ENCODE measurements around the gene CALML3. TPM values are rescaled to one million over a fixed set of nuclear protein-coding genes. Genes with fewer than 3 reads are reported as not detected.

Gene CALML3
- total and polyA plus RNA-seq, 2 donors (not counting 1 experiment from before 2014, with no cell fraction given), result not detected

DNA sequence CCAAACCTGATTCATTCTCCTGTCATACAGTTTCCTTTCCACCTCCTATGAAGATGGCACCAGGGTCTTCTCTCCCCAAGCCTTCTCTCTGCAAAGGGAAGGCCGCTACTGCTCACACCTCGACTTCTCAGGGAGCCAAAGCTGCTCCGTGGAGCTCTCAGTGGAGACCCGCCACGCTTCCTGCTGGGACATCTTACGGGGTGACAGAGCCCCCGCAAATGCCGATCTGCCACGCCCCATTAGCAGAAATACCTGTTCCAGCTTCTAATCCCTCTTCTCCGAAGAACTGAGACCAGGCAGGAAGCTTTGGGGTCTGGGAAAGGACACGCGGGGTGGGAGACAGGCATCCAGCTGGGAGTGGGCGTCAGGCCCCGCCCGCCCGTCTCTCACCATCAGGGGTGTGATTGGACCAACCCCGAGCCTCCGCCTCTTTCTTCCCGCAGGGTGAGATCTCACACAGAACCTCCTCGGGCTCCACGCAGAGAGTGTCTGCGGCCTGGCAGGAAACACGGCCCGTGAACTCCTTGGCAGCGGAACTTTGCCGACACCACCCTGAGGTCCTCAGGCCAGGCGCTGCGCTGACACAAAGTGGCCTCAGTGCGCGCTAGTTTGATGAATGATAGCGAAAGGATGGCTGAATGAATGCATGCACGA, 13.4 kb upstream of the CALML3 start:
- H3K4me1 ChIP-seq (ENCODE audit: control insufficient read depth, extremely low read depth, insufficient read depth, low read length), result no peaks in the 10 kb centered on the region
- H3K9ac ChIP-seq (ENCODE audit: insufficient read depth, low read length), result no peak overlapping the region
- peaks cover 10% of the 10 kb centered on the region for H3K27me3 ChIP-seq (ENCODE audit: control insufficient read depth, insufficient read depth, low read length)
- H3K4me3 ChIP-seq (replicated peaks in 1 of 4; ENCODE audit: control extremely low read depth in 1 of 4, insufficient read depth in 1 of 4, low read depth in 3 of 4, low read length in 4 of 4), result no peak overlapping the region
- H2AFZ ChIP-seq (ENCODE audit: low read length), result no peak overlapping the region
- no peaks in the 10 kb centered on the region for H3K36me3 ChIP-seq (ENCODE audit: control insufficient read depth, insufficient read depth, low read length)
- H3K9me3 ChIP-seq (ENCODE audit: control insufficient read depth, insufficient read depth, low read depth, low read length), result no peaks in the 10 kb centered on the region
- TF ChIP-seq CTCF (conservative IDR thresholded peaks at IDR 0.05 in 1 of 2, IDR thresholded peaks at IDR 0.05 in 1 of 2; ENCODE audit: low read depth in 1 of 2, low read length in 2 of 2) (no peak), EZH2 (IDR thresholded peaks at IDR 0.05; ENCODE audit: low read length, missing control alignments) (no peak)
- H3K79me2 ChIP-seq (ENCODE audit: control insufficient read depth, insufficient read depth, low read length), result no peaks in the 10 kb centered on the region
- no peak overlapping the region for H3K4me2 ChIP-seq (ENCODE audit: extremely low read depth, insufficient read depth, low read length)
- DNase-seq (ENCODE audit: low read depth in 2 of 2), result no peak
- no peaks in the 10 kb centered on the region for H4K20me1 ChIP-seq (ENCODE audit: control insufficient read depth, extremely low read depth, insufficient read depth, low read length)
- no peak overlapping the region for H3K27ac ChIP-seq (ENCODE audit: insufficient read depth, low read length)

DNA sequence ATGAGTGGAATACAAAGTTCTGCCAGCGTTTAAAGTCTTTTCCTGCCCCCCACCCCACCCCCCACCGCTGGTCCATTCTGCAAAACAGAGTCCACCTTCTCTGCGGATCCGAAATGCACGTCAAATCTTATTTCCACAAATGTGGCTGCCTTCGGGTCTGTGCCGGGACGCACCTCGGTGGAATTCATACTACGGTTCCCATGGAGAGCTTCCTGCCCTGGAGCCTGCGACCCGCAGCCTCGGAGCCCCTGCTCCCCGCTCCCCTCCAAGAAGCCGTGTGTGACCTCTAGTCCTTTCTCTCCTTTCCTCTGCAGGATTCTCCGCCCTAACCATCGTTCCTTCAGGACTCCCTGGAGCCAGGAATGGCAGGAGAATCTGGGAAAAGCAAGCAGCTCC, 12.9 kb upstream of the CALML3 start:
- peaks cover 15% of the 10 kb centered on the region for H3K27me3 ChIP-seq (ENCODE audit: control insufficient read depth, insufficient read depth, low read length)
- H3K9ac ChIP-seq (ENCODE audit: insufficient read depth, low read length), result no peak overlapping the region
- H3K36me3 ChIP-seq (ENCODE audit: control insufficient read depth, insufficient read depth, low read length), result no peaks in the 10 kb centered on the region
- TF ChIP-seq CTCF (conservative IDR thresholded peaks at IDR 0.05 in 1 of 2, IDR thresholded peaks at IDR 0.05 in 1 of 2; ENCODE audit: low read depth in 1 of 2, low read length in 2 of 2) (no peak), EZH2 (IDR thresholded peaks at IDR 0.05; ENCODE audit: low read length, missing control alignments) (no peak)
- H3K4me1 ChIP-seq (ENCODE audit: control insufficient read depth, extremely low read depth, insufficient read depth, low read length), result no peaks in the 10 kb centered on the region
- no peak overlapping the region for H3K27ac ChIP-seq (ENCODE audit: insufficient read depth, low read length)
- no peaks in the 10 kb centered on the region for H3K79me2 ChIP-seq (ENCODE audit: control insufficient read depth, insufficient read depth, low read length)
- DNase-seq (ENCODE audit: low read depth in 2 of 2), result no peak
- no peak overlapping the region for H3K4me2 ChIP-seq (ENCODE audit: extremely low read depth, insufficient read depth, low read length)
- no peaks in the 10 kb centered on the region for H3K9me3 ChIP-seq (ENCODE audit: control insufficient read depth, insufficient read depth, low read depth, low read length)
- no peaks in the 10 kb centered on the region for H4K20me1 ChIP-seq (ENCODE audit: control insufficient read depth, extremely low read depth, insufficient read depth, low read length)
- no peak overlapping the region for H2AFZ ChIP-seq (ENCODE audit: low read length)
- H3K4me3 ChIP-seq (replicated peaks in 1 of 4; ENCODE audit: control extremely low read depth in 1 of 4, insufficient read depth in 1 of 4, low read depth in 3 of 4, low read length in 4 of 4), result no peak overlapping the region

GRCh38 chr10:5512331-5512730, 12.4 kb upstream of the CALML3 start:
- H3K4me2 ChIP-seq (ENCODE audit: extremely low read depth, insufficient read depth, low read length), result no peak overlapping the region
- H3K9me3 ChIP-seq (ENCODE audit: control insufficient read depth, insufficient read depth, low read depth, low read length), result no peaks in the 10 kb centered on the region
- no peak overlapping the region for H3K27ac ChIP-seq (ENCODE audit: insufficient read depth, low read length)
- H3K9ac ChIP-seq (ENCODE audit: insufficient read depth, low read length), result no peak overlapping the region
- no peak for TF ChIP-seq CTCF (conservative IDR thresholded peaks at IDR 0.05 in 1 of 2, IDR thresholded peaks at IDR 0.05 in 1 of 2; ENCODE audit: low read depth in 1 of 2, low read length in 2 of 2)
- TF ChIP-seq EZH2 (IDR thresholded peaks at IDR 0.05; ENCODE audit: low read length, missing control alignments), result no peak
- H3K4me1 ChIP-seq (ENCODE audit: control insufficient read depth, extremely low read depth, insufficient read depth, low read length), result no peaks in the 10 kb centered on the region
- peaks cover 19% of the 10 kb centered on the region for H3K27me3 ChIP-seq (ENCODE audit: control insufficient read depth, insufficient read depth, low read length)
- H3K36me3 ChIP-seq (ENCODE audit: control insufficient read depth, insufficient read depth, low read length), result no peaks in the 10 kb centered on the region
- no peaks in the 10 kb centered on the region for H4K20me1 ChIP-seq (ENCODE audit: control insufficient read depth, extremely low read depth, insufficient read depth, low read length)
- H2AFZ ChIP-seq (ENCODE audit: low read length), result no peak overlapping the region
- H3K4me3 ChIP-seq (replicated peaks in 1 of 4; ENCODE audit: control extremely low read depth in 1 of 4, insufficient read depth in 1 of 4, low read depth in 3 of 4, low read length in 4 of 4), result no peak overlapping the region
- DNase-seq (ENCODE audit: low read depth in 2 of 2), result no peak
- no peaks in the 10 kb centered on the region for H3K79me2 ChIP-seq (ENCODE audit: control insufficient read depth, insufficient read depth, low read length)
